ENCODE results near the gene EN2.

The EN2 gene

DNA sequence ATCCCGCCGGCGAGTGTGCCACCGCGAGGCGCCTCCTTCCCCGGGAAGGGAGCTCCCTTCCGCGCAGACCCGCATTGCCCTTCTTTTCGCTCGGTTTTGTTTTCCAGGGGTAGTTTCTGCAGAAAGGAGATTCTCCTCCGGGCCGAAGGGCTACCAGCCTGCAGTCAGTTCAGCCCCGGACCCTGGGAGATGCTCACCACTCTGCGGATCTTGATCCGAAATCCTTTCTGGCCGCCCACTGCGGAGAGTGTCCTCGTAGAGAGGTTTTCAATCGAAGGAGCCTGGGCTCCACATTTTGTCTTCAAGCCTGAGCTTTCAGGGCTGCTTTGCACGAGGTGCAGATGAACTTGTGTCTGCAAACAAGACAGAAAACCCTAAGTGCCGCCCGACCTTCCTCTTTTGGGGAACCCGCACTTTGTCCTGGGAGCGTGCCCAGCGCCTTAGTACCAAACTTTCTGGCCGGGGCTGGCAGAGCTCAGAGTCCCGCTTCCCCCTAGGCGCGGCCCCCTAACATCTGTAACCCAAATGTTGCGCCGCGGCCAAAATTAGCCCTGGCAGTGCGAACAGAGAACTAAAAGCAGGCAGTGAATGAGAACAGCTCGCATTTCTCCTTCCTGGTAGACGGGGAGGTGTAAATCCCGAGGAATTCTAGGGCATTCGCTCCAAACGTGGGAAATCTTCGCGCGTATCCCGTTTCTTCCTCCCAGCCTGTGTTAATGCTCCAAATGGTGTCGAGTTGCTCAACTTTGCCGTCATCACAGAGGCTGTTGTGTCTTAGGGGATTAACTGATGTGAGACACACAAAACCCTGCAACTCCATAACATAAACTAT is 6.7 kb upstream of the EN2 start:
- no peak for DNase-seq (ENCODE audit: low read depth in 2 of 2)

DNA sequence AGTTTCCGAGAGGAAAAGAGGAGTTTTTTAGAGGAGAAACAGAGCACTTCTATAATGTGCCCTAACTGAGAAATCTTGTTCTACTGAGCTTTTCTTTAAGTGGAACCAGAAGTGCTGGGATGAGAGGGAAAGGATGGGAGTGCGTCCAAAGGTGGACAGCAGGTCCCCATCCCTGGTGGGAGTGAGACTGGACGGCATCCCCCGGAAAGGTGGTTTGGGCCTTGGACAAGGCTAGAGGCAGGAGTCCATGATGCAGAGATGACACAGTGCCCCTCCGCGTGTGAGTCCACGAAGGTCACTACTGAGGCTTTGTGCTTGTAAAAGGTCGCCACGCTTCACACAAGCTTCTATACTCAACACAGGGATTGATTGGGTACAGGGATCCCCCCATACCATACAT is 6.1 kb upstream of the EN2 start:
- DNase-seq (ENCODE audit: low read depth in 2 of 2) = no peak

DNA sequence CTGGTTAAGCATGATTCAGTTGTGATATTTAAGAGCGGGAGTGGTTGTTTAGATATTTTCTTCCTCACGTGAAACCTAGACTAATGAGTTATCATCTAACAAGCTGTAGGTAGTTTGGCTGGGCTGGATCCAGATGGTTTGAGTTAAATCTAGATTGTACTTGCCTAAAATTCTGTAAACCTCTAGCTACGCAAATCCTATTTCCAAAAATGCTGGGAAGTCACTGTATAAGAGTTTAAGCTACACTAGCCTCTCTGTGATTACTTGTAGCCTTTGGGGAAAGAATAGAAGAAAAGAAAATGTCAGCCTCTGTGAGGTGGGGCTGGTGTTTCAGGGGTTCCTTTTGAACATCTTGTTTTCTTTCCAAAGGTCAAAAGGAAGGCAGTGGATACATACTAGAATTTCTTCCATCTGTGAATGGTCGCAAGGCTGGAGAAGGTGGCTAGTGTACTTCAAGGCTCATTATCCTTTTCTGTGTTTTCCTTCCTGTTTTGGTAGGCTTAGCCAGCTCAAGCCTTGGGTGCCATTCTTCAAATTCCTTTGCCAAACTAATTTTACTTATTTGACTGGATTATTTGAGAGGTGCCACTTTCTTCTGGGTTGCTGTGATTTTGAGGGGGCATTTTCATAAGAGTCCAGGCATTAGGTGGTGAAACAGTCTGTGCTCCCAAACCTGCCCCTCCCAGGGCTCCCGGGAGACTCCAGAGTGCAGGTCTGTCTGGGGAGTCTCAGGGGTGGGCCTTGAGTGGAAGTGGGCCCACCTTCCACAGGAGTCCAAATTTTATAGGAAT is 5.2 kb upstream of the EN2 start:
- no peak for DNase-seq (ENCODE audit: low read depth in 2 of 2)

DNA sequence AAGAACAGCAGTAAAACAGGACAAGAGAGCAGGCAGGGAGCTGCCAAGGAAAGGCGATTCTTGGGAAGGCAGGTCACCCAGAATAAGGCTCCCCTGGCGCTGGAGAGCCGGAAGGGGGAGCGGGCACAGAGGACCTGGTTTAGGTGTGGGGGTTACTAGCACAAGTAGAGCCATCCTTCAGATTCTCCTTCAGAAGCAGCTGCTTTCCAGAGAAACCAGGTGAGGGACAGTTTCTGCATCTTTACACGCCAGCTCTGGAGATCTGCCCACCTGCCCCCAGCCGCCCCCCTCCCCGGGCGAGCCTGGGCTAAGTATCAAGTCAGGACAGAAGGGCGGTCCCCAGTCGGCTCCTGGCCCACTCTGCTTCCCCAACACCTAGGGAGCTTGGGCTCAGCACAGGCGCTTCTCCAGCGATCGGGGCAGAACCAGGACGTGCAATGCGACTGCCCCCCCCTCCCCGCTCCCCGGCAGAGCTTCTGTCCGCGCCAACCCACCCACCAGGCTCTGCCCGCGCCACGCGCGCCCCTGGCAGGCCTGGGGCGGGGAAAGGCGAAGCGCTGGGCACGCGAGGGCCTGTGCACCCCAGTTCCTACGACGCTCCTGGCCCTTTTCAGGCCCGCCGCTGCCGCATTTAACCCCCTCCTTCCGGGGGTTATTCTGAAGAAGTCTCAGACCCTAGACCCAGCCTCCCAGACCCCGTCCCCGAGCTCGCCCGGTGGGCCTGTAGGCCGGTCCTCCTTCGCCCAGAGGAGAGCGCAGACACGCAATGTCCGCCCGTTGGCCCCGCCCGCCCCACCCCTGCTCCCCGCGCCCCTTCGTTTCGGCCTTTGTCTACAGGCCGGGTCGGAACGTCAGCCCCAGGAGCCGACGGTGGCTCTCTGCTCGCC is 4.4 kb upstream of the EN2 start:
- no peak for DNase-seq (ENCODE audit: low read depth in 2 of 2)

DNA sequence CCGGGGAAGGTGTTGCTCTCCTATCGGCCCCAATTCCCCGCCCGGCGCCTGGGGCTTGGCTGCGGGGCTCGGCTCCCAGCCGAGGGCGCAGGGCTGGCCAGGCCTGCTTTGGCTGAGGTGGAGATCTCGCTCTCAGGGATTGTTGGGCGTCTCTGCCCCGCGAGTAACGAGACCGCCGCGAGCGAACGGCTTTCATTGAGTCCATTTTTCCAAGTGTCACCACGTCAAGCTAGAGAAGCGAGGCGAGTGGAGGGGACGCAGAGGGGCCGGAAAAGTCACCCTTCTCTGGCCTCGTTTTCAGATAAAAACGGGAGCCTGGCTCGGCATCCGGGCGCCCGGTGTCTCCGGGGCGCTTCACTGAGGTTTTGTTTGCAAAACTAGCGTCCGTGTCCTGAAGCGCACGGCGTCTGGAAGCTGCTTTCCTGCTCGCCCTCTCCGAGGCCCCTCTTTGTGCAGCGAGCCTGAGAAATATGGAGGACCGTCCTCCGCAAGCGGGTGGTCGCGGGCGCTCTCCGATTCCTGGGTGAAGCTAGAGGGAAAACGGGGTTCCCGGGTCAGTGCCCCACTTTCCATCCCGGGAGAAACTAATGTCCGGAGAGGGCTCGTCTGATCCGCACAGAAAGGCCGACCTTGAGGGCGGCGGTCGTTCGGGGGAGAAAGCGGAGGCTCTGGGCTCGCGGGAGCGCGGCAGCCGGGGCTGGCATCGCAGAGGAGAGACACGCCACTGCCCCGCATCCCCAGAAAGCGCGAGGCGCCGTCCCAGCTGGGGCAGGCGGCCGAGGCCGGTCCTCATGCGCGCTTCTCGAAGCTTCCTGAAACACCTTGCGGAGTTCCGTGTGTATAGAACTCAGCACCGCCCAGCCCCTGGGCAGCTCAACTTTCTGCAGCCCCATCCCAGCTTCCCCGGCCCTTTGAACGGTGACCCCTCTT is 3.5 kb upstream of the EN2 start:
- DNase-seq (ENCODE audit: low read depth in 2 of 2) = no peak

DNA sequence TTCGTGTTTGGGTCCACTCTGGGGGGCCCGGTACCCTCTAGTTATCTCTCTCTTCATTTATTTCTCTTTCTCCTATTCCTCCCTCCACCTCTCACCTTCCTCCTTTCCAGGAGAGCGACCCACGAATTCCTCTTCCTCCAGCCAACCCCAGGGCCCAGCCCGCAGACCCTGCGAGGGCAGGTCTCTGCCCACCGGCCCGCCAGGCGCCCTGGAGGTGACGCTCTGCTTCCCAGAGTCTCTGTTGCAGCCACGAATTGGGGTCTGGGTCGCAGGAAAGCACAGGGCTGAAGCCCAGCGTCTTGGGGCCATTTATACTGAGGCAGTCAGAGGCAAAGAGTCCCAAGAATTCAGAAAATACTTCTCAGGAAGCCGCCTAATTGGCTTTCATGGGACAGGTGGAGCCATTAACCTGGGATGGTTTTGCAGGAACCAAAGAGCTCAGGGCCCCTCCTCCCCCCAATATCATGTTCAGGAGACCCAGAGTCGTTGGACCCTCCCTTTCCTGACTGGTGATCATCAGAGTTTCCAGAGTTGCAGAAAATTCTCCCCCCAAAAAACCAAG is 2.7 kb upstream of the EN2 start:
- no peak for DNase-seq (ENCODE audit: low read depth in 2 of 2)

DNA sequence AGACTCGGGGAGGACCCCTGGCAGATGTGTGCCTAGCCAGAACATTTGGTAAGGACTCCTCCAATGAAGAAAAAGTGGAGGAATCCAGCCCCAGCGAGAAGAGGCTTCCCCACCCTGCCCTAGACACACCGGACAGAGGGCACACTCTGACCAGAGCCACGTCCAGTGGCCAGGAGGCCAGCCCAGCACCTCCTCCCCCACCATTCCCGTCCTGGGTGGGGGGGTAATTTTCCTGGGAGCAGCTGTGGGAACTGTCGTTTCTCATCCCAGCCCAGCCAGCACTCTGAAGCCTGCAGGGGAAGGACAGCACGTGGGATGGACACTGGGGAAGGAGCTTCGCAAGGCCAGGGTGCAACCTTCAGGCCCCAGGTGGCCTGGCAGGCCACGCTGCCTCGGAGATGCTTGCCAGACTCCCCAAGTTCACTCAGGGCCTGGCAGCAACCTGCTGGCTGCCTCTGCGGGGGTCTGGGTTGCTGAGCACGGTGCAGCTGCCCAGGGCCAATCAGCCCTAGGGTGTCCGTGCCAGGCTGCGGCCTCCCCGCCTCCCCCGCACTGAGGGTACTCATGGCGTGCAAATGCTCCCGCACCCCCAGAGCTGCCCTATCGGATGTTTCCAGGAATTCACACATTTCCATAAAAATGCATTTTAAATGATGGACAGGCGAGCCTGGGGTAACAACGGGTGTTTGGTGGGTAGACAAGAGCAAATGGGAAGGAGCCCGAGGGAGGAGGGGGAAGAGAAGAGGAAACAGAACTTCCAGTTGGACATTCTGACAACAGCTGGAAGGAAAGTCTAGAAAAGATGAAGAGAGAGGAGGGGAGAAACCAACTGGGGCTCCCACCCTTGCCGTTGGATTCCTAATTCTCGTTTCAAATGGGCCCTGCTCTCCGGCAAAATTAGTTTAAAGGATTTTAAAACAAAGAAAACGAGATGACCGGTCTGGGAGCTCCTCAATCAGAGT is 1.9 kb upstream of the EN2 start:
- no peak for DNase-seq (ENCODE audit: low read depth in 2 of 2)

DNA sequence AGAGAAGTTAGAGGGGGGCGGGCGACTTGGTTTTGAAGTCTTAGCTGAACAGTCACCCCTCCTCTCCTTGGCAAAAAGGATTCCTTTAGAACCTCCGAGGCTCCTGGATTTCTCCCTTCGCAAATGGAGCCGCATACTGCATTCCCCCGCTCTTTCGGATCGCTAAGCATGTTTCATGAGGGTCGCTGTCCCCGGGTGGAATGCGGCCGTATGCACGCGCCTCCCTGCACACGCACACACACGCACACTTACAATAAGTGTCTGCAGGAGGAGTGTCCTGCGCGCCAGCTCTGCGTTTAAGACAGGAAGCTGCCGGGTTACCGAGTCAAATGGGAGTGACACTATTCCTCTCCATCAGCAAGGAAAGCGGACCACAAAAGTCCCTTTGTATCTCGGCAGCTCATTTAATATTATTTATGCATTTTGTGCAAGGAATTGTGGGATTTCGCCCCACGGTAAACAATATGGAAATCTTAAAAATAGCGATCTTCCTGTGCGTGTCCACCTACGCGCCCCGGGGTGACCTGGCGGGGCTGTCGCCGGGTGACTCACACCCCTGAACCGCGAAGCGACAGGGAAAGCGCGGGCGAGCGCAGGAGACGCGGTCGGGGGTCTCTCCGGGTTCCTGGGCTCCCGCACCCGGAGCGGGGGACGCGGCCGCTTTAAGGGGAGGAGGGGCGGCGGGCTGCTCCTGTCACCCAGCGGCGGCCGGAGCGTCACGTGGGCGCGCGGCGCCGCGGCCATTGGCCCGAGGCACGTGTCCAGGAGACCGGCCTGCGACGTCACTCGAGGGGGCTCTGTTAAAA is 988 bp upstream of the EN2 start:
- no peak for DNase-seq (ENCODE audit: low read depth in 2 of 2)

DNA sequence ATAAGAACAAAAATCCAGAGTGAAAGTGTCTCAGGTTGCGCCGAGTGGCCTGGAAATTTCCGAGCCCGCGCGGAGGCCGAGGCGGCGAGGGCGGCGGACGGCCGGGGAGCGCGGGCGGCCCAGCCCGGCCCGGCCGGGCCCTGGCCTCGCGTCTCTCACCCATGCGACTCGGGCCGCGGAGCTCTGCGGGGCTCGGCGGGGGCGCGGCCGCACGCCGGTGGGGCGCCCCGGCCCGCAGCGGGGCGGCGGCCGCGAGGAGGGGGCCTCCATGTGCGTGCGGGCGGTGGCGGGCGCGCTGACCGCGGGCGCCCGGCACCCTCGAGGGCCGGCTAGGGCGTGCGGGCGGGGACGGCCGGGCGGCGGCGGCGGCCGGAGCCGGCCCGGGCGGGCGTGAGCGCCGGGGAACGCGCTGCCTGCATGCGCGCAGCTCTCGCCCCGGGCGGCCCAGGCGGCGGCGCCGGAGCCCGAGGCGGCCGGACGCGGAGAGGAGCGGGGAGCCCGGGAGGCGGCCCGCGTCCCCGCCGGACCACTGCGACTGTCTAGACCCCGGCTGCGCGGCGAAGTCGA is 302 bp upstream of the EN2 start:
- DNase-seq (ENCODE audit: low read depth in 2 of 2) = no peak

DNA sequence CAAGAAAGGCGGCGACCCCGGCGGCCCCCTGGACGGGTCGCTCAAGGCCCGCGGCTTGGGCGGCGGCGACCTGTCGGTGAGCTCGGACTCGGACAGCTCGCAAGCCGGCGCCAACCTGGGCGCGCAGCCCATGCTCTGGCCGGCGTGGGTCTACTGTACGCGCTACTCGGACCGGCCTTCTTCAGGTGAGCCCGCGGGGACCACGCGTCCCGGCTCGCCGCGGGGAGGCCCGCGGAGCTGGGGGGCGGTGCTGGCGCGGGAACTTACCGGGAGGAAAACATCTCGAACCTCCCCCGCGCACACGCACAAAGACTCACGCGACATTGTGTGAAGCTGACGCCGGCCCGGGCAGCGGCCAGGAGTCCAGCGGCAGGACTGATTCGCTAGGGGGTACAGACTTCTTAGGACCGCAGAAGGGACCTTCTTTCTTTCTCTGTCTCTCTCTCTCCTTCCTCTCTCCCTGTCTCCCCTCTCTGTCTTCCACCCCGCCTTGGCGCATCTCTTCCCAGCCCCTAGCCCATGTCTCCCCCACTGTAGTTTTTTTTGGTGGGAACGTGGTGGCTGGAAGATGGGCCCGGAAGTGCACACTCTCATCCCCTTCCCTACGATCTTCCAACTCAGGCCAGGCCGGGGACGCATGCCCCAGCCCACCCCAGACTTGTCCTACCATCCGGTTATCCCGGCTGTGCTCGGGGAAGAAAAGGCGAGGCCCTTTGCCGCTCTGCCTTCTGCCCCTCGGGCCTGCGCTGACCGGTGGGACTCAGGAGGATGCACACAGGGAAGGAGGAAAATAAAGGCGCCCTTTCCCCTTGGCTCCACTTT is 1.2 kb downstream of the EN2 start:
- no peak for DNase-seq (ENCODE audit: low read depth in 2 of 2)

DNA sequence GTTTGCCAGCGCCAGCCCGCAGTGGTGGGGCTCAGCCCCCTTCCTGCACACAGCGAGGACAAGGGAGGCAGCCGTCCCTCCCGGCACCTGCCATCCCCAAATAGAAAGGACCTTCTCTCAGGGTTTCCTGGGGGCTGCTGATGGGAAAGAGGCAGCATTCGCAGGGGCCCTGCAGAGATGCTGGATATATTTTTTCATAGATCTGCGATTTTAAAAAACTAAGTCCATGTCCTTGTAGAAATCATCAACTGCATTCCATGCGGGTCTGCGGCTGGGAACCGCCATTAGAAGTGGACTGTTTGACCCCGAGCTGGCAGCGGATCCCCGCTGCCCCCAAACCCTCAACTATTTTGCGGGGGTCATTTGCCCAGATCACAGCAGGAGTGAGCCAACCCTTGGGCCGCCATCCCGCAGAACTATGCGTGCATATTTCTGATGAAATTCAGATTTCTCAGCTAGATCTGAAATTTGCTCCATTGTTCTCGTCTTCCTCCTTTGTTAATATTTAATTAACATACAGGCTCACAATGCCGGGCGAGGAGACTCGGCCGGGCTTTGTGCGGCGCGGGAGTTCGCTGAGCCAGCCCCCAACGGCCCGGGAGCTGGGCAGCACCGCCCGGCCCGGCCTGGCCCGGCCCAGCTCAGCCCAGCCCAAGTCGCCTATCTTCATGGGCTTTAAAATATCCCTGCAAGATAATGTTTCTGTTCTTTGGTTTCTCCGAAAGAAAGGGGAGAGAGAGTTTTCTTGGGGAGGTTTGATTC is 2.0 kb downstream of the EN2 start:
- DNase-seq (ENCODE audit: low read depth in 2 of 2) = no peak

DNA sequence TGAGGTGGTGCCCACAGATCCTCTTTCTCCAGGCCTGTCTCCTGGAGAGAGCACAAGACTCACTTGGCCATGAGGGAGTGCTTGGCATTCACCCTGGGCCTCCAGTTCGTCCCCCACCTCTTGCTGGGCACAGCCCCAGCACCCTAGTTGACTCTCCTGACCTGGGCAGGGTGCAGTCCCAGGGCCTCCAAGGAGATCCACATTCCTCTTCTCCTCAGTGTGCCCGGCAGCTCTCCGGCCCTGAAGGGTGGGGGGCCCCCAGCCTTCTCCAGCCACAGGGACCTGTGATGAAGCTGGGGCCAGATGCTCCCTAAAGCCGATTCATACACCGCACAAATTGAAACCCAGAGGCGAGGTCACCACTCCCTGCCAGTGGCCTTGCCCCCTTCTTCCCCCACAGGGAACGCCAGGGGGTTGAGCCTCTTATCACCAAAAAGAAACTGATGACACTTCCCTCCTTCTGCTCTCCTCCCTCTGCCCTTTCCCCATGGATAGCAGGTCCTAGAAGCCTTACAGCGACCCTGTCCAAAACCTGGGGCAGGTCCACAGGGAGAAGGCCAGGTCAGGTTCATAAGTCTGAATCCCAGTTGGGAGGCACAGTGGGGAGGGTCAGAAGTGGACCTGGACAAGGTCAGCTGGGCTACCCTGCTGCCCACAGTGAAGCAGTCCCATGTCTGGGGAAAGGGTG is 3.1 kb downstream of the EN2 start:
- DNase-seq (ENCODE audit: low read depth in 2 of 2) = no peak

DNA sequence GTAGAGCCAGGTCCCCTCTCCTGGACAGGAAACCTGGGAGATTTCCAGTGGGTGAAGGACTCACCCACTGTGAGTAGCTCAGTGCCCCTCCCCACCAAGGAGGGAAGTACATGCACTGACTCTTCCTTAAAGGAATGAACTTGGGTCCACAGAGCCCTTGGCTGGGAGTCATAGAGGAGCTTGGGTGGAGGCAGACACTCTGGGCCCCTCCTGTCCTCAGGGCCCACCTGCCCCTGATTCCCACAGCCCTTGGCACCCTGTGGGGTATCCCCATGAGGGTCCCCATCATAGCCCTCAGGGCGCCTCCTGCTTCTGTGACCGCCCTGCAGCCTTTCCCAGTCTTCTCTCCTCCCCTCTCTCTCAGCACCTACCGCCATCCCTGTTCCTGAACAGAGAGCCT is 3.7 kb downstream of the EN2 start:
- no peak for DNase-seq (ENCODE audit: low read depth in 2 of 2)

DNA sequence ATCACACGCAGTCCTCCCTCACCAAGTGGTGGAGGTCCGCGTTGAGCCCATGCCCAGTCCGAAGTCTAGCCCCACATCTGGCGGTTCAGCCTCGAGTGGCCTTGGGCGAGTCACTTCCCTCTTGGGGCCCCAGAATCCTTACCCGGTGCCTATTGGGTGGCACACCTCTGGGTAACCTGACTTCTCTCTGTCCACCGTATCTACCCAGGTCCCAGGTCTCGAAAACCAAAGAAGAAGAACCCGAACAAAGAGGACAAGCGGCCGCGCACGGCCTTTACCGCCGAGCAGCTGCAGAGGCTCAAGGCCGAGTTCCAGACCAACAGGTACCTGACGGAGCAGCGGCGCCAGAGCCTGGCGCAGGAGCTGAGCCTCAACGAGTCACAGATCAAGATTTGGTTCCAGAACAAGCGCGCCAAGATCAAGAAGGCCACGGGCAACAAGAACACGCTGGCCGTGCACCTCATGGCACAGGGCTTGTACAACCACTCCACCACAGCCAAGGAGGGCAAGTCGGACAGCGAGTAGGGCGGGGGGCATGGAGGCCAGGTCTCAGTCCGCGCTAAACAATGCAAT is 4.3 kb downstream of the EN2 start:
- DNase-seq (ENCODE audit: low read depth in 2 of 2) = no peak

DNA sequence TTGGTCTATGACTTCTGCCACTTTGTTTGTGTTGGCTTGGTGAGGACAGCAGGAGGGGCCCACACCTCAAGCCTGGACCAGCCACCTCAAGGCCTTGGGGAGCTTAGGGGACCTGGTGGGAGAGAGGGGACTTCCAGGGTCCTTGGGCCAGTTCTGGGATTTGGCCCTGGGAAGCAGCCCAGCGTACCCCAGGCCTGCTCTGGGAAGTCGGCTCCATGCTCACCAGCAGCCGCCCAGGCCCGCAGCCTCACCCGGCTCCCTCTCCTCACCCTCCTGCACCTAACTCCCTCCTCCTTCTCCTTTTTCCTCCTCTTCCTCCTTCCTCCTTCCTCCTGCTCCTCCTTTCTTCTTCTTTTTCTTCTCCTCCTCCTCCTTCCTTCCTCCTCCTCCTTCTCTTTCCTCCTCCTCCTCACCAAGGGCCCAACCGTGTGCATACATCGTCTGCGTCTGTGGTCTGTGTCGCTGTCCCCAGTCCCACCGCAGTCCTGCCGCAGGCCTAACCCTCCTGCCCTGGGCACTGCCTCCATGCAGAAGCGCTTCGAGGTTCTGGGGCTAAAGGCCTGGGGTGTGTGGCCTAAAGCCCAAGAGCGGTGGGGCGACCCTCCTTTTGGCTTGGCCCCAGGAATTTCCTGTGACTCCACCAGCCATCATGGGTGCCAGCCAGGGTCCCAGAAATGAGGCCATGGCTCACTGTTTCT is 5.3 kb downstream of the EN2 start:
- no peak for DNase-seq (ENCODE audit: low read depth in 2 of 2)
